HG03108 (cell line): Measurements from ENCODE around the gene RPP25.
"Not testable (repeated sequence)": the region's sequence is repeated elsewhere in the genome, so short reads cannot be mapped to it uniquely, and the experiment has no call there.

ENCODE experiments used
- ATAC-seq: cut with Tn5 transposase; IDR thresholded peaks from one replicate; pipeline ENCODE4 v1.9.1; 2021; ENCODE audit warnings: moderate library complexity; ENCODE audit not compliant: unreplicated experiment

RPP25 gene

GRCh38 chr15:74924525-74924924 is 32.0 kb downstream of the RPP25 start:
- ATAC-seq = no peak

- no peak for ATAC-seq
Observed at GRCh38 chr15:74920456-74920855, 36.1 kb downstream of the RPP25 start.

GRCh38 chr15:74917676-74918075 is 38.9 kb downstream of the RPP25 start:
- no peak for ATAC-seq

GRCh38 chr15:74913799-74914198 is 42.8 kb downstream of the RPP25 start:
- not testable (repeated sequence) for ATAC-seq

GRCh38 chr15:74913041-74913440 is 43.5 kb downstream of the RPP25 start:
- ATAC-seq = no peak

- no peak for ATAC-seq
Observed at GRCh38 chr15:74908635-74909034, 47.9 kb downstream of the RPP25 start.

GRCh38 chr15:74907163-74907870 is 49.3 kb downstream of the RPP25 start:
- no peak for ATAC-seq

- peak; percentile 90 for ATAC-seq
Observed at GRCh38 chr15:74906450-74907162, 50.0 kb downstream of the RPP25 start, which contains the start of gene FAM219B. Gene FAM219B (minus strand): TSS chr15:74906851. CDS start chr15:74906800, 51 bp downstream.

- no peak for ATAC-seq
Observed at GRCh38 chr15:74906067-74906449, 50.5 kb downstream of the RPP25 start.
